Gastroesophageal sphincter (tissue), 4 donors: ENCODE data around the gene TCOF1. TPM values are rescaled to one million over a fixed set of nuclear protein-coding genes. Genes with fewer than 3 reads are reported as not detected.

Experiments
- ATAC-seq: fragments of 150-250 bp; one replicate; pipeline ENCODE4 v1.9.1; 2016; ENCODE audit warnings: mild to moderate bottlenecking, moderate library complexity
- H3K27ac ChIP-seq, 4 donors: fragments of 200-600 bp; sonication (generic) in 3 of 4; 1 replicate in 3 of 4; 2 replicates in 1 of 4; pipeline ENCODE4 v1.5.1; 2016 to 2019
- H3K27me3 ChIP-seq: fragments of 200-600 bp; sonication (generic); one replicate; pipeline ENCODE4 v1.5.1; 2019
- H3K36me3 ChIP-seq, 2 donors: fragments of 200-600 bp; sonication (generic); one replicate each; pipeline ENCODE4 v1.5.1; 2019; ENCODE audit warnings: control low read depth in 1 of 2
- H3K4me1 ChIP-seq, 3 donors: fragments of 200-600 bp; sonication (generic); 1 replicate in 2 of 3; 2 replicates in 1 of 3; pipeline ENCODE4 v1.5.1; 2016 to 2019; ENCODE audit warnings: control low read depth in 2 of 3
- H3K4me3 ChIP-seq, 2 donors: fragments of 200-600 bp; sonication (generic); one replicate each; pipeline ENCODE4 v1.5.1; 2019; ENCODE audit warnings: mild to moderate bottlenecking in 1 of 2, moderate library complexity in 1 of 2
- H3K9me3 ChIP-seq, 3 donors: fragments of 200-600 bp; sonication (generic); one replicate each; pipeline ENCODE4 v1.5.1; 2017 to 2019; ENCODE audit warnings: control low read depth in 2 of 3
- EP300 ChIP-seq: sonication (generic); formaldehyde crosslinking; IDR thresholded peaks from one replicate; pipeline ENCODE4 v1.6.1; 2017; ENCODE audit warnings: antibody characterized with exemption, mild to moderate bottlenecking
- POLR2A ChIP-seq, 2 donors: fragments of 450-650 bp; IDR thresholded peaks; one replicate each; pipeline ENCODE4 v1.6.1; 2017; ENCODE audit warnings: antibody characterized with exemption in 2 of 2, mild to moderate bottlenecking in 2 of 2, moderate library complexity in 1 of 2
- POLR2AphosphoS5 ChIP-seq: sonication (generic); formaldehyde crosslinking; IDR thresholded peaks from one replicate; pipeline ENCODE4 v1.6.1; 2017; ENCODE audit warnings: antibody characterized with exemption
- WGBS, 2 donors: methylation state at CpG; one replicate each; pipeline ENCODE4 v1.1.5; 2018; ENCODE audit warnings: low coverage in 1 of 2; 5-methylcytosine and 5-hydroxymethylcytosine counted together
- total RNA-seq, 4 donors: library from RNA; depleted of rRNA; stranded (reverse); fragments of >200 nt; gene quantifications; one replicate each; pipeline ENCODE4 v1.1.0, GENCODE V29; 2016
- TF ChIP-seq, protein P1 (sequence below), 4 experiments: fragments of 200-600 bp in 2 of 4; fragments of 450-650 bp in 2 of 4; sonication (generic) in 1 of 4; IDR thresholded peaks; one replicate each; pipeline ENCODE4 v1.5.1; 2017 to 2019; ENCODE audit warnings: antibody characterized with exemption in 4 of 4, mild to moderate bottlenecking in 2 of 4, moderate library complexity in 2 of 4

TCOF1 gene
- total RNA-seq, 4 donors from 2014 or later, result 25.4 to 55.7 (median 31.0) TPM

DNA sequence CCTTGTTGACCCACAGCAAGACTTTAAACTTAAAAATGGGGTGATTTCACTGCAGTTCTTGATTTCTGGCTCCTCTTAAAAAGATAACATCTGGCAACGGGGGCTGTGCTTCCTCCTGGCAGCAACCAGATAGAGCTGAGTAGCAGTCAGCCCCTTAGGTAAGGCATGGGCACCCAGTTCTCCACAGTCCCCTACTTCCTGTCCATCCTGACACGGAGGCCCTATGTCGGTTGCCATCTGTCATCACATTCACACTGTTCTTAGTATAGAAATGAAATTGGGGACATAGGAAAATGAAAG lies 43.5 kb downstream of the TCOF1 start:
- WGBS, 2 donors, result 59 to 60% methylated on average over 3 of the region's 3 CpGs
- Histone ChIP-seq H3K27me3 (no peaks in the 10 kb centered on the region), H3K27ac (no peak overlapping the region), H3K4me1 (no peaks in the 10 kb centered on the region), H3K36me3 (peaks cover 0 to 94% of the 10 kb centered on the region in 2 donors), H3K9me3 (no peaks in the 10 kb centered on the region), H3K4me3 (no peak overlapping the region)
- ATAC-seq, result no peak
- TF ChIP-seq POLR2A (IDR thresholded peaks at IDR 0.05), result no peak
- no peak for TF ChIP-seq EP300
- TF ChIP-seq, protein P1, sequence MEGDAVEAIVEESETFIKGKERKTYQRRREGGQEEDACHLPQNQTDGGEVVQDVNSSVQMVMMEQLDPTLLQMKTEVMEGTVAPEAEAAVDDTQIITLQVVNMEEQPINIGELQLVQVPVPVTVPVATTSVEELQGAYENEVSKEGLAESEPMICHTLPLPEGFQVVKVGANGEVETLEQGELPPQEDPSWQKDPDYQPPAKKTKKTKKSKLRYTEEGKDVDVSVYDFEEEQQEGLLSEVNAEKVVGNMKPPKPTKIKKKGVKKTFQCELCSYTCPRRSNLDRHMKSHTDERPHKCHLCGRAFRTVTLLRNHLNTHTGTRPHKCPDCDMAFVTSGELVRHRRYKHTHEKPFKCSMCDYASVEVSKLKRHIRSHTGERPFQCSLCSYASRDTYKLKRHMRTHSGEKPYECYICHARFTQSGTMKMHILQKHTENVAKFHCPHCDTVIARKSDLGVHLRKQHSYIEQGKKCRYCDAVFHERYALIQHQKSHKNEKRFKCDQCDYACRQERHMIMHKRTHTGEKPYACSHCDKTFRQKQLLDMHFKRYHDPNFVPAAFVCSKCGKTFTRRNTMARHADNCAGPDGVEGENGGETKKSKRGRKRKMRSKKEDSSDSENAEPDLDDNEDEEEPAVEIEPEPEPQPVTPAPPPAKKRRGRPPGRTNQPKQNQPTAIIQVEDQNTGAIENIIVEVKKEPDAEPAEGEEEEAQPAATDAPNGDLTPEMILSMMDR (IDR thresholded peaks at IDR 0.05), result no peak
- TF ChIP-seq POLR2AphosphoS5, result no peak

DNA sequence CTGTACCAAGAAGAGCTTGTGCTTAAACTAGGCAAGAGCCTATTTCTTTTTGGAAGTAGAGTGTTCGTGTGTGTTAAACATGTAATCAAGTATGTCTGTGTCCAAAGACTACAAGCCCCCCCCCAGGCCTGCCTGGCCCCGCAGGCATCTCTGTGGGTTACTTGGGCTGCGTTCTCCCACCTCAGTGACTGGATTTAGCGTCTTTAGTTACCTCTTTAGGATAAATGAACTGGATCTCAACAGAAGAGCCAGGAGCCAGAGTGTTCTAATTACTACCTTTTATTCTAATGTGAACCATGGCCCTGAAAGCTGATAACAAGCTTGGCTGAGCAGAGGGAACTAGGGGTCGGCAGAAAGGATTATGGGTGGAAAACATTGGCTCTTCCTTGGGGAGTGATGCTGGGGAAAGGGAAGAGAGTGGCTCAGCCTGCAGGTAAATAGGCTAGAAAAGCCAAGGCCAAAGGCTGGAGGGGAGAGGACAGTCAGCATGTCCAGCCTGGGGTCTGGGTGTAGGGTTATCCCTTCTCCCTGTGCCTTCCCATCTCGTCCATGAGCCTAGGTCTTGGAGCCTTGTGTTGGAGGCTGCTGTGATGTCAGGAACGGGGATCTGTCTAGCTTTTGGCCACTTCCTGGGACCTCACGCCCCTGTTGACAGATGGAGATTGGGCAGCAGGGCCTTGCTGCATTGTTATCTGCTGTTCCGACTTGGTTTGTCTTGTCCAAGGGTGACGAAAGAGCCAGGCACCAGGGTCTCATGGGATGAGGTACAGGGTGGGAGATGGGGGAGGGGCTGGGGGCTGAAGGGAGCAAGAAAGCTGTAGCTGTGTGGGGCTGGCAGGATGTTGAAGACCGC lies 44.1 kb downstream of the TCOF1 start:
- Histone ChIP-seq H3K4me1 (no peaks in the 10 kb centered on the region), H3K4me3 (no peak overlapping the region), H3K27me3 (no peaks in the 10 kb centered on the region), H3K36me3 (peaks cover 0 to 94% of the 10 kb centered on the region in 2 donors), H3K9me3 (no peaks in the 10 kb centered on the region), H3K27ac (no peak overlapping the region)
- ATAC-seq, result no peak
- TF ChIP-seq POLR2A (IDR thresholded peaks at IDR 0.05) (no peak), EP300 (no peak), POLR2AphosphoS5 (no peak)
- TF ChIP-seq, protein P1 (IDR thresholded peaks at IDR 0.05), result no peak
- 76 to 89% methylated on average over 4 to 6 of the region's 11 CpGs for WGBS, 2 donors

DNA sequence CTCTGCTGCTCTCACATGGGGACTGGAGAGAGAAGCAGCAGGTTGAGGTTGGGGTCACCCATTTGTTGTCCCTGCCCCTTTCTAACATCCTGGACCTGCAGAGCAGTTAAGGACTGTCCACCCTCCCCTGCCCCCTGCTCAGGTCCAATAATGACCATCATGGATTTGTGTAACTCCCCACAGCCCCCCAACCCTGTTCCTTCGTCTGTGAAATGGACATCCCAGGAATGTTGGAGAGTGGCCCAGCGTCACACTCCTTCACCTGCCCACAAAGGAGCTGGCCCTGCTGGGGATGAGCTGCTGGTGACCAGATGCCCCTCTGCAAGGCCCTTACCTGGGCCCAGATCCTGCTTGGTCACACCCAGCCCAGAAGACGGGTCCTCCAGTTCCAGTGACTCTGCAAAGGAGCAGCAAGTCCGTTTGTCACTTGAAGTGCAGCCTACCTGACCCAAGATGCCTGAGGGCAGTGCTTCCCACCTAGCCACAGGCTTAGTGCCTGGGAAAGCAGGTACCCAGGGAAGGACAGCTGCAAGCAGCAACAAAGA lies 44.8 kb downstream of the TCOF1 start:
- Histone ChIP-seq H3K27me3 (no peaks in the 10 kb centered on the region), H3K4me1 (no peaks in the 10 kb centered on the region), H3K9me3 (no peaks in the 10 kb centered on the region), H3K4me3 (no peak overlapping the region), H3K27ac (no peak overlapping the region), H3K36me3 (peaks cover 0 to 87% of the 10 kb centered on the region in 2 donors)
- WGBS, 2 donors, result 50% methylated on average over 1 of the region's 4 CpGs; no CpG with 5 or more reads in 1 of the 2 donors
- TF ChIP-seq POLR2A (IDR thresholded peaks at IDR 0.05) (no peak), EP300 (no peak), POLR2AphosphoS5 (no peak)
- TF ChIP-seq, protein P1 (IDR thresholded peaks at IDR 0.05), result no peak
- ATAC-seq, result no peak

DNA sequence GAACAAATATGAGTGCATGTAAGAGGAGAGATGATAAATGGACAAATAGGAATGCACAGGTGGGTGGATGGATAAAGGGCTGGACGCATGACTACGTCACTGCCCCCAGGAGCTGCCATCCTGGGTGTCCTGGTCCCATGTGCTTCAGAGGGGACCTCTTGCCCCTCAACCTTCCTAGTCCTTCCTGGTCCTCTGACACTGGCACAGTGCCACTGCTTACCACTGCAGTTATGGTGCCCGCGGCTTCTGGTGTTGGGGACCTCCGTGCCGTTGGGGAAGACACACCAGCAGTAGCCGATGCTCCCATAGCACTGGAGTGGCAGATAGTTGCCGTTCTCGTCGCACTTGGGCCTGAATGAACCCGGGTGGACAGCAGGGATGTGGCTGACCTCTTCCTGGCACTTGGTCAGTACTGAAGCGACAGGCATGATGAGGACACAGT lies 45.4 kb downstream of the TCOF1 start:
- TF ChIP-seq POLR2A (IDR thresholded peaks at IDR 0.05), result no peak
- TF ChIP-seq, protein P1 (IDR thresholded peaks at IDR 0.05), result no peak
- no peak for TF ChIP-seq EP300
- no peaks in the 10 kb centered on the region for H3K27me3 ChIP-seq
- no peaks in the 10 kb centered on the region for H3K4me1 ChIP-seq
- H3K4me3 ChIP-seq, result no peak overlapping the region
- H3K9me3 ChIP-seq, result no peaks in the 10 kb centered on the region
- no peak overlapping the region for H3K27ac ChIP-seq
- 93% methylated on average over 2 of the region's 12 CpGs; no CpG with 5 or more reads in 1 of the 2 donors for WGBS, 2 donors
- H3K36me3 ChIP-seq, result peaks cover 0 to 81% of the 10 kb centered on the region in 2 donors
- ATAC-seq, result no peak

DNA sequence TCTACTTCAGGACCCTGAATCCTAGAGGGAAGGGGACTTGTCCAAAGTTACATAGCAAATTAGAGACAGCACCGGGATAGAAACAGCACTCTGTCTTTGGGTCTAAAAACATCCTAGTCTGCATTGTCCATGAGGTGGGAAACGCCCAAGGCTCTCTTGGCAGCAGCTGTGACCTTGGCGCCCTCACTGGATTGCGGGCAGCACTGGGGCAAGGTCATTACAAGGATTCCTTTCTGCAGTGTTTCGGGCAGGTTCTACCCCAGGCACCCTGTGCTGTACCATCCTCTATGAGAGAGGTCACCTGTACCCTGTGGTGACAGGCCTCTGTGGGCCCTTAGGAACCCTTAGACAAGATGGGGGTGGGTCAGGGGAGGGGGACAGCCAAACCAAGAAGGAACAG lies 46.6 kb downstream of the TCOF1 start:
- Histone ChIP-seq H3K36me3 (peaks cover 0 to 69% of the 10 kb centered on the region in 2 donors), H3K4me1 (peaks cover 0 to 7% (median 0%) of the 10 kb centered on the region in 3 donors), H3K27me3 (no peaks in the 10 kb centered on the region), H3K4me3 (no peak overlapping the region), H3K27ac (no peak overlapping the region), H3K9me3 (no peaks in the 10 kb centered on the region)
- WGBS, 2 donors, result 90 to 92% methylated on average over 2 to 4 of the region's 5 CpGs
- no peak for ATAC-seq
- no peak for TF ChIP-seq POLR2AphosphoS5
- no peak for TF ChIP-seq POLR2A (IDR thresholded peaks at IDR 0.05)
- TF ChIP-seq EP300, result no peak
- TF ChIP-seq, protein P1 (IDR thresholded peaks at IDR 0.05), result no peak
